AG10803 (cell line): Measurements from ENCODE around the gene STIP1.

Experiments used
- DNase-seq: peaks from one replicate; pipeline ENCODE4 v3.0.0; 2010; ENCODE audit warnings: low read depth
- H3K4me3 ChIP-seq: 2 replicates; pipeline ENCODE4 v1.5.1; 2011; ENCODE audit warnings: mild to moderate bottlenecking, low read length, control low read depth
- CTCF ChIP-seq: conservative IDR thresholded peaks from 2 replicates; pipeline ENCODE4 v1.5.1; 2011; ENCODE audit warnings: mild to moderate bottlenecking, low read length, control low read depth, inconsistent platforms

STIP1 gene

GRCh38 chr11:64185175-64185692 lies 737 bp upstream of the STIP1 start:
- peak; percentile 41 for TF ChIP-seq CTCF
- DNase-seq, result peak; percentile 83
- peak overlapping the region; percentile 80 for H3K4me3 ChIP-seq

GRCh38 chr11:64186492-64187165 lies 658 bp downstream of the STIP1 start:
- no peak overlapping the region for H3K4me3 ChIP-seq
- DNase-seq, result no peak
- TF ChIP-seq CTCF, result no peak

- DNase-seq, result no peak
- TF ChIP-seq CTCF, result no peak
- H3K4me3 ChIP-seq, result no peak overlapping the region
Measured at GRCh38 chr11:64192434-64192833, 6.5 kb downstream of the STIP1 start.

GRCh38 chr11:64196626-64197025 lies 10.7 kb downstream of the STIP1 start:
- no peak for DNase-seq
- no peak for TF ChIP-seq CTCF
- no peak overlapping the region for H3K4me3 ChIP-seq

- H3K4me3 ChIP-seq, result no peak overlapping the region
- no peak for TF ChIP-seq CTCF
- DNase-seq, result no peak
Measured at GRCh38 chr11:64198511-64198910, 12.5 kb downstream of the STIP1 start.

GRCh38 chr11:64201543-64201942 lies 15.6 kb downstream of the STIP1 start:
- TF ChIP-seq CTCF, result no peak
- no peak for DNase-seq

GRCh38 chr11:64202992-64203391 lies 17.0 kb downstream of the STIP1 start:
- no peak overlapping the region for H3K4me3 ChIP-seq
- DNase-seq, result no peak
- TF ChIP-seq CTCF, result no peak

More at GRCh38 chr11:64201543-64201942, 15.6 kb downstream of the STIP1 start:
- H3K4me3 ChIP-seq, result no peak overlapping the region
